Type B pancreatic cell (in vitro differentiated cells): ENCODE measurements around the gene CHST8. TPM values are rescaled to one million over a fixed set of nuclear protein-coding genes. Genes with fewer than 3 reads are reported as not detected.

Source experiments
- total RNA-seq: library from RNA; stranded (reverse); gene quantifications from 2 replicates; pipeline ENCODE4 v1.2.1, GENCODE V29; 2021; ENCODE audit warnings: low replicate concordance

CHST8 gene
- total RNA-seq, 1 donor from 2014 or later: 5.7 TPM

Other genes starting within 250 kb of the CHST8 start
- 28.7 and 30.1 TPM in 2 replicates for gene CEBPG, start 248.2 kb upstream of the CHST8 start, total RNA-seq
- 84.7 and 139 TPM in 2 replicates for gene PEPD, start 100.2 kb upstream of the CHST8 start, total RNA-seq
- gene KCTD15, start 174.9 kb downstream of the CHST8 start, total RNA-seq: 18.1 and 53.2 TPM in 2 replicates